ENCODE data around the gene UTS2R. TPM values are rescaled to one million over a fixed set of nuclear protein-coding genes. Genes with fewer than 3 reads are reported as not detected.

The UTS2R gene
- total RNA-seq, 4 donors from 2014 or later, result not detected

DNA sequence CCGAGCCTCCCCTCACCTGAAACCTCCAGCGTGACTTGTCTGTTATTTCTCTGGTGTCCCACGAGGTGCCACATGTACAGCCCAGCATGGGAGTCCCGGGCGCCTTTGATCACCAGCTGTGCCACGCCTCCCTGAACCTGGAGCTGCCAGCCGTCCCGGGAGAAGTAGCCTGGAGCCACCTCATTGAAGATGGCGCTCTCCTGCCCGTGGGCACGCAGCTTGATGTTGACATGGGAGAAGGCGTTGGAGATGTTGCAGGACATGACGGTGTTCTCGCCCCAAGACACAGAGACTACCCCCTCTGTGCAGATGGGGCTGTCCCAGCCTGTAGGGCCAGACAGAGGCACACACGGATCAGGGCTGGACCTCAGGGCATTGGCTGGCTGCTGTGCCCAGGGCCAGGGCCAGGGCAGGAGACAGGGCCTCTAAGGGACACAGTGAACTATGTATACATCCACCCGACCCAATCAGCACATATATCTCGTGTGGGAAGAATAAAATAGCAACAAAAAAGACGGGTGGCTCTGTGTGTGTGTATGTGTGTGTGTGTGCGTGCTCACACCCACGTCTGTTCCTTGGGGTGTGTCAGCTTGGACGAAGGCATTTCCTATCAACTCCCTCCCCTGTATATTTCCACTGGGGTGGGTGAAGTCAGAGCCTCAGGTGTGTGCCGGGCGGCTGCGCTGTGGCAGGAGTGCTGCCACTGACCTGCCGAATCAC is 46.8 kb upstream of the UTS2R start:
- no peak overlapping the region for H3K4me3 ChIP-seq
- H3K36me3 ChIP-seq, result no peaks in the 10 kb centered on the region
- WGBS, result 51% methylated on average over 19 of the region's 25 CpGs
- H3K4me1 ChIP-seq, result peaks cover 30% of the 10 kb centered on the region
- TF ChIP-seq CTCF (IDR thresholded peaks at IDR 0.05) (no peak), POLR2A (IDR thresholded peaks at IDR 0.05) (no peak), EP300 (IDR thresholded peaks at IDR 0.05) (no peak), POLR2AphosphoS5 (IDR thresholded peaks at IDR 0.05) (no peak)
- H3K27me3 ChIP-seq, result peaks cover 35% of the 10 kb centered on the region
- no peaks in the 10 kb centered on the region for H3K9me3 ChIP-seq
- no peak for DNase-seq (ENCODE audit: low spot score in 2 of 2)
- no peak overlapping the region for H3K27ac ChIP-seq

DNA sequence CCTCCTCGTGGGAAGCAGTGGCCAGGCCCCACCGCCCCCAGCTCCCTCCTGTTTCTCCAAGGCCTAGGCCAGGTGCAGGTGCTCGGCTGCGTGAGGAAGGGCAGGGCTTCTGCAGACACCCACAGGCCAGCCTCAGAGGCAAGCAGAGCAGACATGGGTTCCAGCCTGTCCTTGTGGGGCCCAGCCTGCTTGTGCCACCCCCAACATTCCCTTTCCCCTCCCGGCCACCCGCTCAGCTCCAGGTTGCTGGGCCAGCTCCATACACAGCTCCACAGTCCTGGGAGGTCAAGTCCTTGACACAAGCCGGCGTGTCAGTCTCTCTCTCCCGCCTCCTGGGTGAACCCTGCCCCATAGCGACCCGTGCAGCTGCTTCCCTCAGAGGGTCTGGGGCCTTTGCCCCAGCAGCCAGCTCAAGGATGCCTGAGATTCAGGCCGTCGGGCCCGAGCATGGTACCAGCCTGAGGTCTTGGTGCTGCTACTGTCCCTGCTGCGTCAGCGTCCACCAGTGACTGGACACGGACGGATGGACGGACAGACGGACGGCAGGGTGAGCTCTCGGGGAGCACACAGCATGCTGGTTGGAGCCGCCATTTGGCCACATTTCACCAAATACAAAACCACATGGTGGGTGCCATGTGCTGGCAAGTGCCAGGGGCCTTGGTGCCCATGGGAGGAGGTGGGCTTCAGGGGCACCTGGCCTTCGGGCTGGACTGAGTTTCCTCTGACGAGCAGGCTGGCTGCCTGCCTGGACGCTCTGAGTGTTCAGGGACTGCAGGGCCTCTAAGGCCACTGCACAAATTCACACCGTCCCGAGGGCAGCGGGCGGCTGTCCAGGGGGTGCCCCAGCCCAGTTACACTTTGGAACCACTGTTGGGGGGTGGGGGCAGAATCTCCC is 46.0 kb upstream of the UTS2R start:
- H3K4me3 ChIP-seq, result no peak overlapping the region
- TF ChIP-seq CTCF (IDR thresholded peaks at IDR 0.05) (no peak), EP300 (IDR thresholded peaks at IDR 0.05) (no peak), POLR2AphosphoS5 (IDR thresholded peaks at IDR 0.05) (no peak), POLR2A (IDR thresholded peaks at IDR 0.05) (no peak)
- H3K27me3 ChIP-seq, result peaks cover 30% of the 10 kb centered on the region
- 84% methylated on average over 7 of the region's 30 CpGs for WGBS
- no peaks in the 10 kb centered on the region for H3K9me3 ChIP-seq
- no peak overlapping the region for H3K27ac ChIP-seq
- H3K4me1 ChIP-seq, result peaks cover 31% of the 10 kb centered on the region
- no peaks in the 10 kb centered on the region for H3K36me3 ChIP-seq
- no peak for DNase-seq (ENCODE audit: low spot score in 2 of 2)

GRCh38 chr17:82327289-82327688 is 44.3 kb upstream of the UTS2R start:
- no peak for TF ChIP-seq EP300 (IDR thresholded peaks at IDR 0.05)
- TF ChIP-seq POLR2AphosphoS5 (IDR thresholded peaks at IDR 0.05), result no peak
- H3K36me3 ChIP-seq, result no peaks in the 10 kb centered on the region
- no peak for DNase-seq (ENCODE audit: low spot score in 2 of 2)
- no peaks in the 10 kb centered on the region for H3K9me3 ChIP-seq
- H3K27ac ChIP-seq, result no peak overlapping the region
- H3K4me3 ChIP-seq, result no peak overlapping the region
- peaks cover 37% of the 10 kb centered on the region for H3K4me1 ChIP-seq
- 82% methylated on average over 10 of the region's 15 CpGs for WGBS
- H3K27me3 ChIP-seq, result peaks cover 14% of the 10 kb centered on the region

DNA sequence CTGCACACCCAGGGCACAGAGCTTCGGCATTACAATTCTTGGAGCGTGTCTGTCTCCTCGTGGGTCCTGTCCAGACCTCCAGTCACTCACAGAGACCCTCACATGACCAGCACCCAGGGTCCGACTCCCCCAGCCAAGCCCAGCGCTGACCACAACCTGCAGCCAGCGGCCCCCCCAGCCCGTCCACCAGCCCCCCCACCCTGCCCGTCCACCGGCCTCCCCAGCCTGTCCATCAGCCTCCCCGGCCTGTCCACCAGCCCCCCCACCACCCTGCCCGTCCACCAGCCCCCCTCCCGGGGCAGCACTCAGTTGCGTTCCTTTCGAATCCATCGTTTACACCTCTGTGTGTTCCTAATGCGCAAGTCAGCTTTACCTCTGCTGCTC is 43.8 kb upstream of the UTS2R start:
- Histone ChIP-seq H3K4me3 (no peak overlapping the region), H3K4me1 (peaks cover 41% of the 10 kb centered on the region), H3K27ac (no peak overlapping the region), H3K27me3 (peaks cover 10% of the 10 kb centered on the region), H3K36me3 (no peaks in the 10 kb centered on the region), H3K9me3 (no peaks in the 10 kb centered on the region)
- TF ChIP-seq EP300 (IDR thresholded peaks at IDR 0.05) (no peak), CTCF (IDR thresholded peaks at IDR 0.05) (no peak), POLR2AphosphoS5 (IDR thresholded peaks at IDR 0.05) (no peak), POLR2A (IDR thresholded peaks at IDR 0.05) (no peak)
- WGBS, result 92% methylated on average over 5 of the region's 16 CpGs
- DNase-seq (ENCODE audit: low spot score in 2 of 2), result no peak

DNA sequence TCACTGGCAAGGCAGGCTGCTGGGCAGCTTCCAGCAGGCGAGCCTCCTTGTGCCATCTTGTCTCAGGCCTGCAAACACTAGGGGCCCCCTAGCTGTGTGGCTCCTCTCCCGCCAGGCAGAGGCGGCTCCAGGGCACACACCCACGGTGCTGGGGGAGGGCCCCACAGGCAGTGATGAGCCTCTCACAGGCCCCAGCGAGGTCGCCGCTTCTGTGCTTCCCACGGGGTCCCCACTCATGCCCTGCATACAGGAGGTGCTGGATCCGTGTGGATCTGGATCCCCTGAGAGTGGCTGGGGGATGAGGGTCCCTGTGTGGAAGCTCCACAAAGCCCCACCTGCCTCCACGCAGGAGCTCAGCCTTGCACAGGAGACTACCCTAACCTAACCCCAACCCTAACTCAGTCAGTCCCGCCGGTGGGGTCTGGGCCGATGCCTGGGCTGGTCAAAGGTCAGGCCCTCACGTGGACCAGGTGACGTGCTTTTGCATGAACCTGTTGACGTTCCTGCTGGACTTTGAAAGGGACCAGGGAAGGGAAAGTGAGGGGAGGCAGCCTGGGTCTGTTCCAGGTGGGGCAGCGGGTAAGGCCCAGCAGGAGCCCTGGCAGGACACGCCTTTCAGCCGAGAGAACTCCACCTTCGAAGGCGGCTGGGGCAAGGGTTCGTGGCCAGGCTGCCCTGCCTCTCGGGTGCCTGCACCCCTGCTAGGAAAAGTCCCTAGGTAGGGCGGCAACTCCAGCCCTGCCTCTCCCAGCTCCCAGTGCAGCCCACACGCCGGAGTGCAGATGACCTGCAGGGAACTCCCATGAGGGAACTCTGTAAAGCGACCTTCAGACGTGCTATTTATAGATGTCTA is 43.2 kb upstream of the UTS2R start:
- no peak for TF ChIP-seq POLR2AphosphoS5 (IDR thresholded peaks at IDR 0.05)
- no peak for TF ChIP-seq POLR2A (IDR thresholded peaks at IDR 0.05)
- no peak for TF ChIP-seq EP300 (IDR thresholded peaks at IDR 0.05)
- no peak for TF ChIP-seq CTCF (IDR thresholded peaks at IDR 0.05)
- 65% methylated on average over 14 of the region's 28 CpGs for WGBS
- Histone ChIP-seq H3K27me3 (peaks cover 3% of the 10 kb centered on the region), H3K4me3 (no peak overlapping the region), H3K9me3 (no peaks in the 10 kb centered on the region), H3K36me3 (no peaks in the 10 kb centered on the region), H3K4me1 (peaks cover 47% of the 10 kb centered on the region), H3K27ac (no peak overlapping the region)
- no peak for DNase-seq (ENCODE audit: low spot score in 2 of 2)

All from suprapubic skin (tissue), 4 donors.